Measurements from ENCODE around the gene SPOCK2. TPM values are rescaled to one million over a fixed set of nuclear protein-coding genes. Genes with fewer than 3 reads are reported as not detected.

Gene SPOCK2
- total RNA-seq, 4 donors from 2014 or later, result 8.3 to 24.6 (median 16.2) TPM

DNA sequence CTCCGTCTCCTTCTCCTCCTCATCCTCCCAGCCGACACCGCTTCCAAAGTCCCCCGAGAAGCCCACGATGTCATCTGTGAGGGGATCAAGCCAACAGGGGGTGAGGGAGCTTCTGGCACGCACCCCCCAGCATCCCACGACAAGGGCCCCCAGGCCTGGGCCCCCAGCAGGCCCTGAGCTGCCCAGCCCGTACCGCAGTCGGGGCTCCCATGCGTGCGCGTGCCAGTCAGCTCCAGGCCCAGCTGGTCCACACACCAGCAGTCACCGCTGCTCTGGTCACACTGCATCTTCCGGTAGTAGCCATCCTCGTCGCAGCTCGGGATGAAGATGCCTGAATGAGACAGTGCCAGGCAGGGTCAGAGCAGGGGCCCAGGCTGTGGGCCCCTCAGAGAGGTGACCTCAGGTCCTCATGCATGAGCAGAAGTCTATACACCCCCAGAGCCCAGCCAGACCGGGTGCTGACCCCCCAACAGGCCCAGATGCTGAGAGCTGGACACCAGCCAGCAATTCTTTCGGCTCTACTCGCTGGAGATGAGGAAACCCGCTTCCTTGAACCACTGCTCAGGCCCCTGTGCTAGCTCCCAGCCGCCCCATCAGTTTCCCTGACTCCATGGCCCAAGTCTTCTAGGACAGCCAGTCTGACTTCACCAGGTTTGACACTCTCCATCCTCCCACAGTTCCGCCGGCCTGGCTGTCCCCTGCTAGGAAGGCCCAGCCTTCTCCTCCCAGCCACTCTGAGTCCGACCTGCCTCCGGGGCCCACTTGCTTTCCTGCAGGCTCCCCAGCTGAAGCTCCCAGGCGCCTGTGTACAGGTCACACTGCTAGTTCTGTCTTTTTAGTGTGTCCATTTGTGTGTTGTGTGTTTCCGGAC is 25.3 kb downstream of the SPOCK2 start:
- no peak for DNase-seq (ENCODE audit: low spot score)
- no peak for ATAC-seq (ENCODE audit: low FRiP score)
- TF ChIP-seq, protein P1, sequence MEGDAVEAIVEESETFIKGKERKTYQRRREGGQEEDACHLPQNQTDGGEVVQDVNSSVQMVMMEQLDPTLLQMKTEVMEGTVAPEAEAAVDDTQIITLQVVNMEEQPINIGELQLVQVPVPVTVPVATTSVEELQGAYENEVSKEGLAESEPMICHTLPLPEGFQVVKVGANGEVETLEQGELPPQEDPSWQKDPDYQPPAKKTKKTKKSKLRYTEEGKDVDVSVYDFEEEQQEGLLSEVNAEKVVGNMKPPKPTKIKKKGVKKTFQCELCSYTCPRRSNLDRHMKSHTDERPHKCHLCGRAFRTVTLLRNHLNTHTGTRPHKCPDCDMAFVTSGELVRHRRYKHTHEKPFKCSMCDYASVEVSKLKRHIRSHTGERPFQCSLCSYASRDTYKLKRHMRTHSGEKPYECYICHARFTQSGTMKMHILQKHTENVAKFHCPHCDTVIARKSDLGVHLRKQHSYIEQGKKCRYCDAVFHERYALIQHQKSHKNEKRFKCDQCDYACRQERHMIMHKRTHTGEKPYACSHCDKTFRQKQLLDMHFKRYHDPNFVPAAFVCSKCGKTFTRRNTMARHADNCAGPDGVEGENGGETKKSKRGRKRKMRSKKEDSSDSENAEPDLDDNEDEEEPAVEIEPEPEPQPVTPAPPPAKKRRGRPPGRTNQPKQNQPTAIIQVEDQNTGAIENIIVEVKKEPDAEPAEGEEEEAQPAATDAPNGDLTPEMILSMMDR (IDR thresholded peaks at IDR 0.05), result no peak

DNA sequence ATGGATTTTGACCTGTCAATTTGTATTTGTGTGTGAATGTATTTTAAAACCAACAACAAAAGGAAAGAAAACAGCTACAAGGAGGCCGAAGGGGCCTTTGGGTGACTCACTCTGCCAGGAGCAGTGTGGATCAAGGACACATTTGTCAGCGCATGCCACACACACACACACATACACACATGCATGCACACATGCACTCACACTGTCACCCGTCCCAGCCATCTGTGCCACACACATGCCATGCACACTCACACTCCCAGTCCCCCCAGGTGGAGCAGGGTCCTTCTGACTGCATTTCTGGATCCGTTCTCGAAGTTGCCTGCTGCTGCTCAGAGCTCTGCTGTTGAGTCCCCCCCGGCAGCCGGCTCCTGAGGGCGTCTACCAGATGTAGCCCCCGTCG is 26.0 kb downstream of the SPOCK2 start:
- DNase-seq (ENCODE audit: low spot score) (no peak), ATAC-seq (ENCODE audit: low FRiP score) (no peak)
- TF ChIP-seq, protein P1 (IDR thresholded peaks at IDR 0.05), result no peak

DNA sequence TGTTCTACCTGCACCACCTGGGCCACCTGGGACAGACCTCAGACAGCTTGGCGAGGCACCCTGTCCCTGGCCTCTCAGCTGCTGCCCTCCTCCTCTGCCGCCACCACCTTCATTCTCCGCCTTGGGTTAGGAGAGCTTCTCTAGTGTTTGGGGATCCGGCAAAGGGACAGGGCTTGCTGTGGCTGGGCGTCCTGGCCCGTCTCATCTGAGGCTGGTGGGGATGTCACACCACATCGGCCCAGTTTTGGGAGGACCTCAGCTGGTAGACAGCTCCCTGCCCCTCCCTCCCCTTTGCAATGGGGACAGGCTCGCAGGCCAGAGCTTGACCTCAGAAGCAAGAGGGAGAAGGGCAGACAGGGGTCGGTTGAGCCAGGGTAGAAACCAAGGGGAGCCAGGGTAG is 26.4 kb downstream of the SPOCK2 start:
- TF ChIP-seq, protein P1 (IDR thresholded peaks at IDR 0.05), result no peak
- no peak for DNase-seq (ENCODE audit: low spot score)
- no peak for ATAC-seq (ENCODE audit: low FRiP score)

DNA sequence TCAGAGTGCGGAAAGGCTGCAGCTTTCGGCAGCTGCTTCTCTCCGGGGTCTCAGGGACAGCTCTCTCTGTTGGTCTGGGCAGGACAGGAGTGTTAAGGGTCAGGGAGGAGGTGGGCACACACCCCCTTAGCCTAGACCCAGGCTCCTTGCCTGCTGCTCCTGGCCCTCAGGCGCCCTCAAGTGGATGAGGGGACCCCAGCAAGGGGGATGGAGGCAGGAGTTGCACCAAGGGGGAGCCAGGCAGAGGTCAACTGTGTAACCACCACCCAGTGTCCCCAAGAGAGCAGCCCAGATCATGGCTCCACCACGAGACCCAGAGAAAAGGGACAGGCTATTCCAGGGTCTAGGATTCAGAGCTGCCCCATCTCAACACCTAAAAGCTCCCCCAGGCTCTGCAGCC is 26.9 kb downstream of the SPOCK2 start:
- DNase-seq (ENCODE audit: low spot score), result no peak
- TF ChIP-seq, protein P1 (IDR thresholded peaks at IDR 0.05), result no peak
- no peak for ATAC-seq (ENCODE audit: low FRiP score)

DNA sequence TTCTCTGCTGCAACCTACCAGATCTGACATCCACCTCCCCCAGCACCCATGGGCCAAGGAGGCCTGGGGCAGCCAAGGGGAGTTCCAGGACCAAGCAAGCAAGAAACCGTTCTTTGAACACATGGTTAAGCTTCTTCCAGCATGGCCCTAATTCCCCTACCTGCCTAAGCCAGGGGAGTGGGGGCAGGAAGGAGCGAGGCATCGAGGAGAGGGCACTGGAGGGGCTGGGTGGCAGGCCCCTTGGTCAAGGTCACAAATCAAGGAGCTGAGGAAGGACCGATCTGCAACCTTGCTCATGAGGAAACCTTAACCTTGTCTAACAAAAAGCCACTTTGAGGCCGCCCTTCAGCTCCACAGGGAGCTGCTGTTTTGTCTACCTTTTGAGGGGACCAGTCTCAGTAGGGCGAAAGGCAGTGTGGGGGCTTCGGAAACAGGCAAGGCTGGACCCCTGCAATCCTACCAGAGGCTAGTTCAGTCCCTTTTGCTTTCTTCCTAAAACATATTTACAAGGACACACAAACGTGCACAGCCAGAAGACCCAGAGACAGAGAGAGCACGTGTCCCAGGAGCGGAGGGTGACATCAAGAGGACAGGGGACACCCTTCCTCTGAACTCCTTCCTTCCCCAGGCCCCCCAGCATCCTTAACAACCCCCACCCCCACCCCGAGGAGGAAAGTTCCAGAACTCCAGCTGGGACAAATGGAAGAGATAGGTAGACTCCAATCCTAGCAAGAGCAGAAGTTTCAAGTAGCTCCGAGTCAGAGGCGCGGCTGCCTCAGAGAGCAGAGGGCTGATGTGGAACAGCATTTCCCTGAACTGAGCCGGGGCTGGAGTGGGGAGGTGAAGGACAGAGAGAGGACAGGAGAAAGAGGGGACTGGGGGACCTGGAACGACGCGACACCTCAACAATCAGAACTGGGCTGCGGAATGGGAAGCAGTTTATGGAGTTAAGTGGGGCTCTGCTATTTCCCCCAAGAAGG is 28.2 kb downstream of the SPOCK2 start:
- DNase-seq (ENCODE audit: low spot score) (no peak), ATAC-seq (ENCODE audit: low FRiP score) (no peak)
- TF ChIP-seq, protein P1 (IDR thresholded peaks at IDR 0.05), result no peak

DNA sequence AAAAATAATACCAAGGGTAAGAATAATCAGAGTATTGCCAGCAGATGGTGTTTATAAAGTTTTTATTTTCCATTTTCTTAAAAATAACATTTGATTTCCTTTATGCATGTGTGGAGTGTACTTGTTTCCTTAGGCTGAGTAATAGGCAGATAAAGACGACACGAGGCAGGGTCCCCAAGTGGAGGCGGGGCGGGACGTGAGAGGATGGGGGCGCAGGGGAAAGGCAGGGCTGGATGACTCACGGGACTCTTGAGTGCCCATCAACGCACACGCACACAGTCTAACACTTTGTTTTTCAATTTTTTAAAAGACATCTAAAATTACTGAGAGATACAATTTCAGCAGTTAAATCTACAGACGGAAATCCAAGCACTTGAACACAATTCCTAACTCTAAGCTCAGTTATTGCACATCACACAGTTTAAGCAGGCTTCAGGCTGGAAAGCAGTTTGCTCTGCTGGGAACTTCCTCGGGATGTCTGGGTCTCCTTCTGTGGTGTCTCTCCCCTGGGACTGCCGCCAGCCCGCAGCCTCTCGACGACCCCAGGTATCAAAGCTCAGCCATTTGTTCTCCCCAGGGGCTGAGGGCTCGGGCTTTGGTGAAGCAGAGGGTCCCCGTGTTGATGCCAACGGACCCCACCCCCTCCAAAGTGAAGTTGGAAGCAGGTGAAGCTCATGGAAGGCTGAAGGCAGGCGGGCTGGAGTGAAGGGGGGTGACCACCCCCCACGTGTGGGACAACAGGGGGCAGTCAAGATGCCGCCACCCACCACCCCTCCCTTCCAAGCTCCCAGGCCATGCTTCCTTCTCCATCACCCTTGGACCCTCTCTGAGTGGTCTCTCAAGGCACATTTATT is 29.1 kb downstream of the SPOCK2 start:
- TF ChIP-seq, protein P1 (IDR thresholded peaks at IDR 0.05), result no peak
- DNase-seq (ENCODE audit: low spot score) (no peak), ATAC-seq (ENCODE audit: low FRiP score) (no peak)
